HUES64 (cell line): Measurements from ENCODE around the gene CYFIP2.
A peak's percentile ranks its signal among the peaks of the same experiment; 100 is the strongest.
"Not testable (repeated sequence)": the region's sequence is repeated elsewhere in the genome, so short reads cannot be mapped to it uniquely, and the experiment has no call there.

ENCODE experiments used
- H3K27ac ChIP-seq: 2 replicates; pipeline ENCODE4 v1.7.0; 2013; ENCODE audit warnings: low read depth, low read length, inconsistent platforms
- H3K27me3 ChIP-seq: 2 replicates; pipeline ENCODE4 v1.6.1; 2013; ENCODE audit warnings: mild to moderate bottlenecking, low read length; ENCODE audit not compliant: insufficient read depth
- H3K36me3 ChIP-seq: 2 replicates; pipeline ENCODE4 v1.6.1; 2013; ENCODE audit warnings: mild to moderate bottlenecking, low read length; ENCODE audit not compliant: insufficient read depth
- H3K4me1 ChIP-seq: 2 replicates; pipeline ENCODE4 v1.6.1; 2013; ENCODE audit warnings: mild to moderate bottlenecking, low read length, moderate library complexity; ENCODE audit not compliant: insufficient read depth
- H3K4me3 ChIP-seq: 2 replicates; pipeline ENCODE4 v1.5.1; 2013; ENCODE audit warnings: mild to moderate bottlenecking, low read length, moderate library complexity
- H3K9ac ChIP-seq: 2 replicates; pipeline ENCODE4 v1.6.1; 2013; ENCODE audit warnings: mild to moderate bottlenecking, low read depth, low read length
- H3K9me3 ChIP-seq: 2 replicates; pipeline ENCODE4 v1.6.1; 2013; ENCODE audit warnings: low read depth, low read length; ENCODE audit not compliant: insufficient read depth
- WGBS: fragments of 150-250, 120-280 bp; methylation state at CpG from one replicate; pipeline ENCODE4 v1.1.7; 2013; ENCODE audit warnings: missing lambda C conversion rate; 5-methylcytosine and 5-hydroxymethylcytosine counted together

CYFIP2 gene

DNA sequence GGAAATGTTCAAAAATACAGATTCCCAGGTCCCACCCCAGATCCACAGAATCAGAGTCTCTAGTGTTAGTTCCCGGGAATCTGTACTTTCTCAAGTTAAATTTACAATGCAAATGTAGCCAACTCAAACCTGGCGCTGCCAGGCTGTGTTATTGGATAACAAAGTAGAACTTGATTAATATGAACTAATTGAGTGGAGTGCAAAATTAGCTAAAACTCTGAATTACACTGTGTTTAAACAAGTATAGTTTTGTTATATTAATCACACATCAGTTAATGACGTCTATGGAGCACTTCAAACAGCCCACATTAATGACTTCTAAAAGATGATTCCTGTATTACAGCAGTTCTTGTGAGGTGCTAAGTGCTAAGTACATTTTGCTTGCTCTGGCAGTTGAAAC, 32.4 kb upstream of the CYFIP2 start:
- H3K27me3 ChIP-seq = no peaks in the 10 kb centered on the region
- no peaks in the 10 kb centered on the region for H3K36me3 ChIP-seq
- H3K9me3 ChIP-seq = no peaks in the 10 kb centered on the region
- H3K4me3 ChIP-seq = no peak overlapping the region
- 76% methylated on average over 2 of the region's 3 CpGs for WGBS
- no peak overlapping the region for H3K27ac ChIP-seq
- H3K4me1 ChIP-seq = no peaks in the 10 kb centered on the region
- no peak overlapping the region for H3K9ac ChIP-seq

DNA sequence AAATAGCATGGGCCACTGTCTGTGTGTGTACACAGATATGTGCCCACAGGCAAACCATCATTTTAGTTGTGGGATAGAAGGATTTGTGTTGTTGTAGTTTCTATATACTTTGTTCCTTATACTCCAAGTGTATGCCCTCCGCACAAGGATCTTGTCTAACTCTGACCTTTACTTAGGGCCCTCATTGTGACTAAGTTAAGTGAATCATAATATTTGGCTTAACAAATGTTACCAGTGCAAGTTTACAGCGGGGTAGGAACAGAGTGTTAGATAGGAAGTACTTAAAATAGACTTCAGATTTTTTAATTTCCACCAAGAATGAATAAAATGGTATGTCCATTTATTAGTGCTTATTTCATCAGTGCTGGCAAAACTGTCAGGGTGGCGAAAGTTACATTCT, 29.5 kb upstream of the CYFIP2 start:
- no peak overlapping the region for H3K9ac ChIP-seq
- 95% methylated on average over 2 of the region's 3 CpGs for WGBS
- H3K4me3 ChIP-seq = no peak overlapping the region
- H3K4me1 ChIP-seq = no peaks in the 10 kb centered on the region
- no peaks in the 10 kb centered on the region for H3K9me3 ChIP-seq
- H3K36me3 ChIP-seq = no peaks in the 10 kb centered on the region
- H3K27ac ChIP-seq = no peak overlapping the region
- no peaks in the 10 kb centered on the region for H3K27me3 ChIP-seq

DNA sequence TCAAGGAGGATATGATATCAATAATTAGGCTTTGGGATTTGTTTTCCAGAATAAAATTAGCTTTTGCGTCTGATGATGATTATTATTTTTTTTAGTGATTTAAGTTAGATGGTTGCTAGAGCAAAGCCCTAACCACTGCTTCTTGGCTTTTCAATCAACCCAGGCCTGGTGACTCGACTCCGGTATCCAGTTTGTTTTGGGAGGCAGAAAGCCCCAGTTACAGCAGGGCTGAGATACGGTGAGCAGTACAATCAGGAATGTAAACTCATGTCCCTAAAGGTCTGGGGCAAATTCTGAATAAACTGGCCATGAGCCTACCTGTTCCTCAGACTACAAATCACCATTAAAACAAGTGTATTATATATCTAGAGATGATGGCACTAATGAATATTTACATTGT, 24.4 kb upstream of the CYFIP2 start:
- Histone ChIP-seq H3K9ac (no peak overlapping the region), H3K36me3 (no peaks in the 10 kb centered on the region), H3K27me3 (no peaks in the 10 kb centered on the region), H3K27ac (no peak overlapping the region), H3K4me3 (no peak overlapping the region), H3K4me1 (peaks cover 13% of the 10 kb centered on the region), H3K9me3 (no peaks in the 10 kb centered on the region)
- 92% methylated on average over 4 of the region's 4 CpGs for WGBS

DNA sequence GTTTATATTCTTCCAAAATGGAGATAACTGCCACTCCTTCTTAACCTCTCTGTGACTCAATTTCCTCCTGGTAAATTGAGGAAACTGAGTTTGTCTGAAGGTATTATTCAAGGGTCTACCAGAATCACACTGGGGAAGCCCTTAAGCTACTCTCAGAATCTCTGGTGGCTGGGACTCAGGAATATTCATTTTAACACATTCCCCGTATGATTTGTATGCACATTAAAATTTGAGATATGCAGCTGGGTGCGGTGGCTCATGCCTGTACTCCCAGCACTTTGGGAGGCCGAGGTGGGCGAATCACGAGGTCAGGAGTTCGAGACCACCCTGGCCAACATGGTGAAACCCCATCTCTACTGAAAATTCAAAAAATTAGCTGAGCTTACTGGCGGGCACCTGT, 21.2 kb upstream of the CYFIP2 start:
- 91% methylated on average over 7 of the region's 7 CpGs for WGBS
- not testable (repeated sequence) for H3K27me3 ChIP-seq, H3K9me3 ChIP-seq, H3K4me3 ChIP-seq, H3K9ac ChIP-seq, H3K27ac ChIP-seq, H3K36me3 ChIP-seq
- H3K4me1 ChIP-seq = peaks cover 13% of the 10 kb centered on the region

DNA sequence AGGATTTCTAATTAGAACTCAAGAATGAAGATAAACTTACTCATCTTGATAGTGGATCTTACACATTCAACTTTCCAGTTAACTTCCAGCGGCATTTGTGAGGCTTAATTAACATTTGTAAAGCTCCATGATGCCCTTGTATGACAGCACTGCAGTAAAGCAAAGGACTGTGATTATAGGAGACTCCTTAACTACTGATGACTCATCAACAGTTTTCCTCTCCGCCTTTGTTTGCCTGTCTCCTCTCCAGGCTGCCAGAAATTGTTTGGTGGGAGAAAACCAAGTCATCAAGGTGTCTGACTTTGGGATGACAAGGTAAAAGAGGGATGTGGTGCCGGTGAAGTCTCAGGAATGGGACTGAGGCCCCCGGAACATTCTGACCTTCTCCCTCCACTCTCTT, 20.4 kb upstream of the CYFIP2 start:
- Histone ChIP-seq H3K9me3 (no peaks in the 10 kb centered on the region), H3K27me3 (no peaks in the 10 kb centered on the region), H3K9ac (peak overlapping the region; percentile 26; the same call in 1 of the 2 replicates), H3K27ac (peak overlapping the region; percentile 72), H3K4me1 (peaks cover 13% of the 10 kb centered on the region), H3K4me3 (no peak overlapping the region), H3K36me3 (no peaks in the 10 kb centered on the region)
- WGBS = 15% methylated on average over 3 of the region's 4 CpGs

DNA sequence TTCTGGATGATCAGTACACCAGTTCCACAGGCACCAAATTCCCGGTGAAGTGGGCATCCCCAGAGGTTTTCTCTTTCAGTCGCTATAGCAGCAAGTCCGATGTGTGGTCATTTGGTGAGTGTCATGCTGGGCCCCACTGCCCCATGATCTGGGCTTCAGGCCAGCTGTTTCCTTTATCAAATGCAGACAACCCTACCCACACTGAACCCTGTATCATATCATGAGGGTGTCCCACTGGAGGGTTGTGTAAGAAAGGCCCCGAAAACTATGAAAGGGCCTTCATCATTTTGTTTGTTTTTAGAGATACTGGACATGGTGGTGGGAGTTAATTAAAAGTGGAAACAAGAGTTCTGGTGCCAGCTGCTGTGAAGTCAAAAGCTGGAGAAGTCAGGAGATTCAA, 20.0 kb upstream of the CYFIP2 start:
- Histone ChIP-seq H3K9me3 (no peaks in the 10 kb centered on the region), H3K36me3 (no peaks in the 10 kb centered on the region), H3K4me3 (no peak overlapping the region), H3K27ac (peak overlapping the region; percentile 72), H3K9ac (peak overlapping the region; percentile 26; the same call in 1 of the 2 replicates), H3K27me3 (no peaks in the 10 kb centered on the region), H3K4me1 (peaks cover 13% of the 10 kb centered on the region)
- 59% methylated on average over 4 of the region's 4 CpGs for WGBS

DNA sequence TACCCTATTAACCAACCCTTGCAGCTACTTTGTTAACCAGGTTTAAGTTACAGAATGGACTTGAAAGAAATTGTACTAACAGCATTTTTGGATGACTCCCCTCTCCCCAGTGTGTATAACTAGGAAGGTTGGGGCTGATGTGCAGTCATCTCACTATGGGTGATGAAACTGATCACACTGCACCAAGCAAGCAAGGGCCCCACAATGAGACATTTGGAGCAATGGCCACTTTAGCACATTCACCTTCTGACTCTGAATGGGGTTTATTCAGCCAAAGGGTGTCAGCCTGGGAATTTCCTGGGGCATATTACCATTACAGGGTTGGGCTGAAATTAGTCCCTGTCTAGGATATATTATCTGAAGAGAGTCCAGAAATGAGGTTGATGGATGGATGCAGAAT, 18.7 kb upstream of the CYFIP2 start:
- Histone ChIP-seq H3K36me3 (no peaks in the 10 kb centered on the region), H3K4me3 (no peak overlapping the region), H3K9ac (no peak overlapping the region), H3K27ac (no peak overlapping the region), H3K9me3 (no peaks in the 10 kb centered on the region), H3K27me3 (no peaks in the 10 kb centered on the region), H3K4me1 (peaks cover 13% of the 10 kb centered on the region)

DNA sequence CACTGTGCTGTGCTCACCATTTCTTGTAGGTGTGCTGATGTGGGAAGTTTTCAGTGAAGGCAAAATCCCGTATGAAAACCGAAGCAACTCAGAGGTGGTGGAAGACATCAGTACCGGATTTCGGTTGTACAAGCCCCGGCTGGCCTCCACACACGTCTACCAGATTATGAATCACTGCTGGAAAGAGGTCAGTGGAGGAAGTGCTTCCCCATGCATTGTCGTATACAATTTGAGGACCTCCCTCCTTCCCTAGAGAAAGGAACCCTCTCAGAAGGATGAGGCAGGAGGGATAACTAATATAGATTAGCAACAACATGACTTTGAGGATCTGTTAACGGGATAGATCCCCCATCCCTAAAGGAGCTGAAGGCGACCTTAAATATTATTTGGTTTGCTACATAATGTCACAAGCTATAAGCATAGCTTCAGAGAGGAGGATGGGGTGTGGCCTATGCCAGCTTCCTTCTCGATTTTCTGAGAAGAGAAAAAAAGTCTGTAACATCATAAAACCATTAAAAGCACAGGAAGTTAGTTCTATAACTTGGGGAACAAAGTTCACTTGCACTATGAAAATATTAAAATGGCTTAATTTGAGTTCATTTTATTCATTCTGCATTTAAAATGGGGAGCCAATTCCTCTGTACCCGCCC, 17.0 kb upstream of the CYFIP2 start:
- Histone ChIP-seq H3K27me3 (no peaks in the 10 kb centered on the region), H3K9me3 (no peaks in the 10 kb centered on the region), H3K9ac (no peak overlapping the region), H3K36me3 (no peaks in the 10 kb centered on the region), H3K4me3 (no peak overlapping the region), H3K27ac (no peak overlapping the region), H3K4me1 (peaks cover 13% of the 10 kb centered on the region)
- WGBS = 96% methylated on average over 10 of the region's 11 CpGs

DNA sequence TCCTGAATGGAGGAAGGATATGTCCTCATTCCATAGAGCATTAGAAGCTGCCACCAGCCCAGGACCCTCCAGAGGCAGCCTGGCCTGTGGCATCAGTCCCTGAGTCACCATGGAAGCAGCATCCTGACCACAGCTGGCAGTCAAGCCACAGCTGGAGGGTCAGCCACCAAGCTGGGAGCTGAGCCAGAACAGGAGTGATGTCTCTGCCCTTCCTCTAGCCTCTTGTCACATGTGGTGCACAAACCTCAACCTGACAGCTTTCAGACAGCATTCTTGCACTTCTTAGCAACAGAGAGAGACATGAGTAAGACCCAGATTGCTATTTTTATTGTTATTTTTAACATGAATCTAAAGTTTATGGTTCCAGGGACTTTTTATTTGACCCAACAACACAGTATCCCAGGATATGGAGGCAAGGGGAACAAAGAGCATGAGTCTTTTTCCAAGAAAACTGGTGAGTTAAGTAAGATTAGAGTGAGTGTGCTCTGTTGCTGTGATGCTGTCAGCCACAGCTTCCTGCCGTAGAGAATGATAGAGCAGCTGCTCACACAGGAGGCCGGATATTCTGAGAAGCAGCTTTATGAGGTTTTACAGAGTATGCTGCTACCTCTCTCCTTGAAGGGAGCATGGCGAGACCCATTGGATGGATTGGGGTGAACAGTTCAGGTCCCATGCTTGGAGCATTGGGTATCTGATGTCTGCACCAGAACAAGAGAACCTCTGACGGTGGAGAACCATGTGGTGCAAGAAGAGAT, 13.0 kb upstream of the CYFIP2 start:
- no peak overlapping the region for H3K27ac ChIP-seq
- no peaks in the 10 kb centered on the region for H3K9me3 ChIP-seq
- no peaks in the 10 kb centered on the region for H3K36me3 ChIP-seq
- no peaks in the 10 kb centered on the region for H3K27me3 ChIP-seq
- 89% methylated on average over 4 of the region's 4 CpGs for WGBS
- no peak overlapping the region for H3K9ac ChIP-seq
- no peaks in the 10 kb centered on the region for H3K4me1 ChIP-seq
- H3K4me3 ChIP-seq = no peak overlapping the region

DNA sequence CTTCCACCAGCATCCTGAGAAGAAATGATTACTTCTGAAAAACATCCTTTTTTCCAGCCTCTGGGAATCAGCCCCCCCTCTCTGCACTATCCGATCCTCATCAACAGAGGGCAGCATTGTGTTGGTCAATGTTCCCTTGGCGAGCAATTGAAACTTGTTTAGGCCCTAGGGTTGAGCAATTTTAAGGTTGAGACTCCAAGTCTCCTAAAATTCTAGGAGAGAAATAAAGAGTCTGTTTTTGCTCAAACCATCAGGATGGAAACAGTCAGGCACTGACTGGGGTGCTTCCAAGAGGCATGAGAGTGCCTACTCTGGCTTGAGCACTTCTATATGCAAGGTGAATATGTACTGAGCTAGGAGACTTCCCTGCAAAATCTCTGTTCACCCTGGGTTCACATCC, 12.4 kb upstream of the CYFIP2 start:
- H3K27me3 ChIP-seq = no peaks in the 10 kb centered on the region
- no peaks in the 10 kb centered on the region for H3K36me3 ChIP-seq

DNA sequence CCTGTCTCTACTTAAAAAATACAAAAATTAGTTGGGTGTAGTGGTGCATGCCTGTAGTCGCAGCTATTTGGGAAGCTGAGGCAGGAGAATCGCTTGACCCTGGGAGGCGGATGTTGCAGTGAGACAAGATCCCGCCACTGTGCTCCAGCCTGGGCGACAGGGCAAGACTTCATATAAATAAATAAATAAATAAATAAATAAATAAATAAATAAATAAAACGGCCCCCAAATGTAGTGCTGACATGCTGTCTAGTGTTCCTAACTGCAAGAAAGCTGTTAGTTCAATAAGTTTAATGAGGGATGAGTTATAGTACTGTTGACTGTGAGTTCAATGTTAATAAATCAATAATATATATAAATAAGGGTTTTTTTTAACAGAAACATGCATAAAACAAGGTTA, 7.5 kb upstream of the CYFIP2 start:
- Histone ChIP-seq H3K9ac (no peak overlapping the region), H3K27ac (no peak overlapping the region), H3K4me3 (no peak overlapping the region), H3K36me3 (no peaks in the 10 kb centered on the region), H3K27me3 (no peaks in the 10 kb centered on the region), H3K9me3 (no peaks in the 10 kb centered on the region), H3K4me1 (no peaks in the 10 kb centered on the region)
- 100% methylated on average over 4 of the region's 6 CpGs for whole genome bisulfite sequencing

More for the DNA sequence above, 12.4 kb upstream of the CYFIP2 start:
- Histone ChIP-seq H3K4me3 (no peak overlapping the region), H3K9me3 (no peaks in the 10 kb centered on the region), H3K27ac (no peak overlapping the region), H3K4me1 (no peaks in the 10 kb centered on the region), H3K9ac (no peak overlapping the region)
- 2% methylated on average over 2 of the region's 2 CpGs for WGBS
